IMR-90 (cell line): ENCODE data around the gene DALRD3. TPM values are rescaled to one million over a fixed set of nuclear protein-coding genes. Genes with fewer than 3 reads are reported as not detected.

Experiments
- ATAC-seq: fragments of 200-7000 bp; cut with Tn5 transposase; 2 replicates; pipeline ENCODE4 v1.9.1; 2020; ENCODE audit warnings: low read depth, mild to moderate bottlenecking, moderate library complexity
- BruUV-seq: library from RNA; stranded (reverse); fragments of 400-500 nt; replicated peaks from 2 replicates; lab custom pipeline; 2021; lab: Mats Ljungman, UMichigan
- CTCF ChIA-PET: fragments of 300-600 bp; formaldehyde crosslinking; extraction: SDS; loops from one replicate; lab custom pipeline; 2021; ENCODE audit warnings: antibody characterized with exemption; lab: Yijun Ruan, JAX
- POLR2A ChIA-PET: fragments of 300-600 bp; sonication (Branson Sonifier 250); formaldehyde crosslinking; loops from one replicate; lab custom pipeline; 2022; ENCODE audit warnings: antibody characterized with exemption; ENCODE audit not compliant: unreplicated experiment; lab: Charles Lee
- DNase-seq: peaks from one replicate; pipeline ENCODE4 v3.0.0; 2013
- H2AFZ ChIP-seq: replicated peaks from 2 replicates; pipeline ENCODE3; 2013; ENCODE audit warnings: low read length, mild to moderate bottlenecking; ENCODE audit not compliant: poor library complexity
- H2AK5ac ChIP-seq: 2 replicates; pipeline ENCODE4 v1.6.1; 2013; ENCODE audit warnings: low read depth, low read length, inconsistent platforms
- H2AK9ac ChIP-seq: replicated peaks from 2 replicates; pipeline ENCODE3; 2013; ENCODE audit warnings: mild to moderate bottlenecking, low read depth, low read length, moderate library complexity; ENCODE audit not compliant: poor library complexity
- H2BK120ac ChIP-seq: 2 replicates; pipeline ENCODE4 v1.6.1; 2013; ENCODE audit warnings: low read depth, low read length, inconsistent platforms
- H2BK15ac ChIP-seq: 3 replicates; pipeline ENCODE4 v1.6.1; 2013; ENCODE audit warnings: low read depth, low read length, inconsistent platforms
- H2BK20ac ChIP-seq: 2 replicates; pipeline ENCODE4 v1.6.1; 2013; ENCODE audit warnings: low read depth, mild to moderate bottlenecking, inconsistent platforms, low read length, moderate library complexity
- H2BK5ac ChIP-seq: 2 replicates; pipeline ENCODE4 v1.6.1; 2013; ENCODE audit warnings: mild to moderate bottlenecking, low read depth, low read length, inconsistent platforms; ENCODE audit not compliant: poor library complexity, severe bottlenecking
- H3K14ac ChIP-seq: replicated peaks from 2 replicates; pipeline ENCODE4 v1.6.1; 2013; ENCODE audit warnings: low read depth, low read length, inconsistent platforms
- H3K18ac ChIP-seq: 2 replicates; pipeline ENCODE4 v1.6.1; 2013; ENCODE audit warnings: low read depth, low read length, control low read depth
- H3K23ac ChIP-seq: 2 replicates; pipeline ENCODE4 v1.6.1; 2013; ENCODE audit warnings: low read depth, low read length, inconsistent platforms
- H3K27ac ChIP-seq: 2 replicates; pipeline ENCODE4 v1.5.1; 2013; ENCODE audit warnings: mild to moderate bottlenecking, control low read depth, low read length; ENCODE audit not compliant: insufficient read depth
- H3K27me3 ChIP-seq: 2 replicates; pipeline ENCODE4 v1.6.1; 2013; ENCODE audit warnings: low read length; ENCODE audit not compliant: control insufficient read depth, insufficient read depth
- H3K36me3 ChIP-seq: 2 replicates; pipeline ENCODE4 v1.6.1; 2013; ENCODE audit warnings: low read length, mixed read lengths; ENCODE audit not compliant: control insufficient read depth, insufficient read depth
- H3K4ac ChIP-seq: 2 replicates; pipeline ENCODE4 v1.6.1; 2013; ENCODE audit warnings: low read depth, low read length, inconsistent platforms
- H3K4me1 ChIP-seq: 2 replicates; pipeline ENCODE4 v1.6.1; 2013; ENCODE audit warnings: low read length, mixed read lengths; ENCODE audit not compliant: control insufficient read depth, insufficient read depth
- H3K4me2 ChIP-seq: 2 replicates; pipeline ENCODE4 v1.6.1; 2013; ENCODE audit warnings: low read depth, mild to moderate bottlenecking, control low read depth, low read length, moderate library complexity
- H3K4me3 ChIP-seq: 2 replicates; pipeline ENCODE4 v1.5.1; 2013; ENCODE audit warnings: low read depth, mild to moderate bottlenecking, control low read depth, low read length, moderate library complexity; ENCODE audit not compliant: insufficient read depth
- H3K56ac ChIP-seq: 2 replicates; pipeline ENCODE4 v1.6.1; 2013; ENCODE audit warnings: low read length, inconsistent platforms; ENCODE audit not compliant: insufficient read depth; ENCODE audit errors: extremely low read depth
- H3K79me1 ChIP-seq, 2 experiments: 2 replicates each; pipeline ENCODE4 v1.6.1; 2013; ENCODE audit warnings: low read length in 2 of 2, inconsistent platforms in 1 of 2, low read depth in 1 of 2
- H3K9ac ChIP-seq: 2 replicates; pipeline ENCODE4 v1.6.1; 2013; ENCODE audit warnings: low read depth, low read length, control low read depth
- H3K9me1 ChIP-seq: 2 replicates; pipeline ENCODE4 v1.6.1; 2013; ENCODE audit warnings: low read length, inconsistent platforms; ENCODE audit not compliant: insufficient read depth
- H3K9me3 ChIP-seq: 2 replicates; pipeline ENCODE4 v1.6.1; 2013; ENCODE audit warnings: low read length; ENCODE audit not compliant: control insufficient read depth, insufficient read depth
- H4K20me1 ChIP-seq: 2 replicates; pipeline ENCODE4 v1.6.1; 2013; ENCODE audit warnings: low read length, inconsistent platforms; ENCODE audit not compliant: insufficient read depth
- H4K5ac ChIP-seq: 2 replicates; pipeline ENCODE4 v1.6.1; 2013; ENCODE audit warnings: mild to moderate bottlenecking, low read depth, low read length, control low read depth
- H4K8ac ChIP-seq, 2 experiments: 2 replicates each; pipeline ENCODE4 v1.6.1; 2013; ENCODE audit warnings: low read depth in 2 of 2, low read length in 2 of 2, control low read depth in 1 of 2, inconsistent platforms in 1 of 2
- H4K91ac ChIP-seq: 2 replicates; pipeline ENCODE4 v1.6.1; 2013; ENCODE audit warnings: low read depth, low read length, inconsistent platforms; ENCODE audit not compliant: insufficient read depth
- CEBPB ChIP-seq: IDR thresholded peaks from 2 replicates; pipeline ENCODE4 v1.6.1; 2012; ENCODE audit warnings: low read depth, low read length, improper control_type of control experiment
- MXI1 ChIP-seq: IDR thresholded peaks from 2 replicates; pipeline ENCODE4 v1.6.1; 2012; ENCODE audit warnings: low read depth, mild to moderate bottlenecking, low read length, moderate library complexity, borderline replicate concordance
- WGBS, 2 experiments: methylation state at CpG; one replicate each; pipeline versions ENCODE4 v1.1.5 to v1.1.7; 2013; ENCODE audit warnings: missing lambda C conversion rate in 2 of 2; ENCODE audit not compliant: insufficient read length in 1 of 2; ENCODE audit errors: extremely low coverage in 2 of 2; 5-methylcytosine and 5-hydroxymethylcytosine counted together
- dilution Hi-C: fragments of 300-500 bp; cut with HindIII; formaldehyde crosslinking; loops from one replicate; pipeline ENCODE4 v1.14.3; 2018; ENCODE audit warnings: low sequenced_read_pairs; ENCODE audit not compliant: unreplicated experiment
- in situ Hi-C: fragments of 300-500 bp; cut with MboI; formaldehyde crosslinking; loops from 3 replicates; pipeline ENCODE4 v1.14.3; 2019; ENCODE audit warnings: low sequenced_read_pairs, inconsistent platforms, mixed read lengths
- intact Hi-C: fragments of 100-400 bp; cut with micrococcal nuclease; formaldehyde crosslinking; loops from 2 replicates; pipeline ENCODE4 v1.10.0; 2022
- polyA plus RNA-seq, 3 experiments: library from polyadenylated mRNA; depleted of rRNA; stranded (reverse); fragments of >200 nt; gene quantifications; 2 replicates each; pipeline ENCODE4 v1.2.3, GENCODE V29; 2012; ENCODE audit warnings: low replicate concordance in 1 of 3
- total RNA-seq: library from RNA; depleted of rRNA; stranded (reverse); fragments of >200 nt; gene quantifications from 2 replicates; pipeline ENCODE4 v1.2.3, GENCODE V29; 2012
- TF ChIP-seq, protein P1 (sequence below): fragments of 150-350 bp; IDR thresholded peaks from 2 replicates; pipeline ENCODE4 v1.6.1; 2017; ENCODE audit warnings: mild to moderate bottlenecking, antibody characterized with exemption, low read length, low read depth

DALRD3 gene
- total and polyA plus RNA-seq, 2 of the 4 experiments (the other 2 are of a cell fraction), result 27.8 to 42.2 TPM

- no peak overlapping the region for H3K4me3 ChIP-seq
- POLR2A ChIA-PET, result interaction anchor here (0.5 to 0.7 kb wide), 4 partner anchors 9 to 663 kb away, joined by 3 to 7 read pairs (median 4); no protein-coding TSS in a partner anchor
- peak overlapping the region; percentile 49 for H2BK5ac ChIP-seq
- peak overlapping the region; percentile 100 for H2AK9ac ChIP-seq
- H3K27ac ChIP-seq, result peak overlapping the region; percentile 61
- peak overlapping the region; percentile 29; the same call in 1 of the 2 replicates for H4K5ac ChIP-seq
- DNase-seq (no peak), ATAC-seq (no peak)
- BruUV-seq, result no TSS peak
- H3K4me1 ChIP-seq, result peaks cover 7% of the 10 kb centered on the region
- H2AK5ac ChIP-seq, result 0 out of 2 replicates have a peak overlapping the region, but pooled peaks have one; percentile 63
- H2AFZ ChIP-seq, result peak overlapping the region; percentile 93
- no peak overlapping the region for H3K18ac ChIP-seq
- peak overlapping the region; percentile 33; the same call in 1 of the 2 replicates for H3K56ac ChIP-seq
- peaks cover 32% of the 10 kb centered on the region for H3K9me1 ChIP-seq
- intact Hi-C loops (no loop called here), dilution Hi-C loops (no loop called here), in situ Hi-C loops (no loop called here)
- 0 out of 2 replicates have a peak overlapping the region, but pooled peaks have one; percentile 76 for H3K23ac ChIP-seq
- H4K91ac ChIP-seq, result no peak overlapping the region
- H3K27me3 ChIP-seq, result no peaks in the 10 kb centered on the region
- H3K36me3 ChIP-seq, result peaks cover 61% of the 10 kb centered on the region
- H4K20me1 ChIP-seq, result peaks cover 10% of the 10 kb centered on the region
- WGBS, 2 experiments, result no CpG with 5 or more reads among the region's 7 CpGs
- TF ChIP-seq, protein P1, sequence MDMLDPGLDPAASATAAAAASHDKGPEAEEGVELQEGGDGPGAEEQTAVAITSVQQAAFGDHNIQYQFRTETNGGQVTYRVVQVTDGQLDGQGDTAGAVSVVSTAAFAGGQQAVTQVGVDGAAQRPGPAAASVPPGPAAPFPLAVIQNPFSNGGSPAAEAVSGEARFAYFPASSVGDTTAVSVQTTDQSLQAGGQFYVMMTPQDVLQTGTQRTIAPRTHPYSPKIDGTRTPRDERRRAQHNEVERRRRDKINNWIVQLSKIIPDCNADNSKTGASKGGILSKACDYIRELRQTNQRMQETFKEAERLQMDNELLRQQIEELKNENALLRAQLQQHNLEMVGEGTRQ, result no peak
- TF ChIP-seq CEBPB, result no peak
- TF ChIP-seq MXI1, result no peak
- H3K4ac ChIP-seq, result peak overlapping the region; percentile 89
- H3K9ac ChIP-seq, result peak overlapping the region; percentile 74; the same call in 1 of the 2 replicates
- peak overlapping the region; percentile 61 for H3K4me2 ChIP-seq
- peak overlapping the region; percentile 67 to 92 for H4K8ac ChIP-seq
- H2BK20ac ChIP-seq, result no peak overlapping the region
- peak overlapping the region; percentile 84; the same call in 1 of the 2 replicates for H3K14ac ChIP-seq
- H3K79me1 ChIP-seq, result peaks cover 35 to 62% of the 10 kb centered on the region in 2 experiments
- CTCF ChIA-PET, result no interaction called here
- H2BK15ac ChIP-seq, result no peak overlapping the region
- H3K9me3 ChIP-seq, result no peaks in the 10 kb centered on the region
- no peak overlapping the region for H2BK120ac ChIP-seq
Measured at GRCh38 chr3:49029563-49029884, 11.1 kb upstream of the DALRD3 start.
